HG03025 (cell line): ENCODE data around the gene JUP.

Experiments used
- ATAC-seq: cut with Tn5 transposase; IDR thresholded peaks from one replicate; pipeline ENCODE4 v1.9.1; 2021; ENCODE audit warnings: mild to moderate bottlenecking, moderate library complexity; ENCODE audit not compliant: unreplicated experiment, low FRiP score

JUP gene

GRCh38 chr17:41760878-41761277, 25.6 kb downstream of the JUP start:
- ATAC-seq: no peak

GRCh38 chr17:41758601-41759000, 27.9 kb downstream of the JUP start:
- no peak for ATAC-seq

GRCh38 chr17:41754066-41754465, 32.4 kb downstream of the JUP start:
- no peak for ATAC-seq

GRCh38 chr17:41751288-41751687, 35.2 kb downstream of the JUP start:
- no peak for ATAC-seq

- ATAC-seq: no peak
Measured at GRCh38 chr17:41750862-41751261, 35.6 kb downstream of the JUP start.

GRCh38 chr17:41748275-41748674, 38.2 kb downstream of the JUP start:
- no peak for ATAC-seq

- no peak for ATAC-seq
Measured at GRCh38 chr17:41741709-41742108, 44.8 kb downstream of the JUP start.

GRCh38 chr17:41740506-41740905, 46.0 kb downstream of the JUP start:
- no peak for ATAC-seq

GRCh38 chr17:41739661-41740352, 46.7 kb downstream of the JUP start:
- no peak for ATAC-seq

GRCh38 chr17:41738801-41739112, 47.8 kb downstream of the JUP start:
- ATAC-seq: no peak

- no peak for ATAC-seq
Measured at GRCh38 chr17:41738077-41738800, 48.3 kb downstream of the JUP start.

GRCh38 chr17:41737680-41738023, 48.9 kb downstream of the JUP start:
- ATAC-seq: no peak

GRCh38 chr17:41736983-41737679, 49.4 kb downstream of the JUP start:
- ATAC-seq: no peak

- no peak for ATAC-seq
Measured at GRCh38 chr17:41735744-41736143, 50.8 kb downstream of the JUP start.

- ATAC-seq: no peak
Measured at GRCh38 chr17:41734949-41735313, 51.6 kb downstream of the JUP start.

- no peak for ATAC-seq
Measured at GRCh38 chr17:41734139-41734948, 52.2 kb downstream of the JUP start, which contains the start of gene HAP1. Gene HAP1 (minus strand): TSS chr17:41734643. CDS start chr17:41734634, 9 bp downstream.

- no peak for ATAC-seq
Measured at GRCh38 chr17:41733348-41734138, 53.0 kb downstream of the JUP start.

GRCh38 chr17:41731836-41732235, 54.7 kb downstream of the JUP start:
- no peak for ATAC-seq

- ATAC-seq: no peak
Measured at GRCh38 chr17:41730479-41730878, 56.0 kb downstream of the JUP start.

- ATAC-seq: no peak
Measured at GRCh38 chr17:41728056-41728455, 58.5 kb downstream of the JUP start.
